COLO829 (cell line): ENCODE results near the gene ZNF362.
"Not testable (repeated sequence)": the region's sequence is repeated elsewhere in the genome, so short reads cannot be mapped to it uniquely, and the experiment has no call there.

Source experiments
- DNase-seq: peaks from one replicate; pipeline ENCODE4 v3.0.0; 2012; ENCODE audit warnings: low spot score

The ZNF362 gene

DNA sequence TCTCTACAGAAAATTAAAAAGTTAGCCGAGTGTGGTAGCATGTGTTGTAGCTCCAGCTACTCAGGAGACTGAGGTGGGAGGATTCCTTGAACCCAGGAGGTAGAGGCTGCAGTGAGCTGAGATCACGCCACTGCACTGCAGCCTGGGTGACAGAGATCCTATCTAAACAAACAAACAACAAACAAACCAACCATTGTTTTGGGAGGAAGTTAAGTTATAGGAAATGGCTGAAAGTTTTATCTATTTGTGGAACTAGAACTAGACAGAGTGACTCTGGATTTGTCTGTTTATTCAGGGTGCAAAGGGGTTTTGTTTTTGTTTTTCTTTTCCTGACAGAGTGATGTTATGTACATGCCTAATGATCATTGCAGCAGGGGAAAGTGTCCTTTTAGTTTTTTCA, 31.0 kb downstream of the ZNF362 start:
- no peak for DNase-seq

DNA sequence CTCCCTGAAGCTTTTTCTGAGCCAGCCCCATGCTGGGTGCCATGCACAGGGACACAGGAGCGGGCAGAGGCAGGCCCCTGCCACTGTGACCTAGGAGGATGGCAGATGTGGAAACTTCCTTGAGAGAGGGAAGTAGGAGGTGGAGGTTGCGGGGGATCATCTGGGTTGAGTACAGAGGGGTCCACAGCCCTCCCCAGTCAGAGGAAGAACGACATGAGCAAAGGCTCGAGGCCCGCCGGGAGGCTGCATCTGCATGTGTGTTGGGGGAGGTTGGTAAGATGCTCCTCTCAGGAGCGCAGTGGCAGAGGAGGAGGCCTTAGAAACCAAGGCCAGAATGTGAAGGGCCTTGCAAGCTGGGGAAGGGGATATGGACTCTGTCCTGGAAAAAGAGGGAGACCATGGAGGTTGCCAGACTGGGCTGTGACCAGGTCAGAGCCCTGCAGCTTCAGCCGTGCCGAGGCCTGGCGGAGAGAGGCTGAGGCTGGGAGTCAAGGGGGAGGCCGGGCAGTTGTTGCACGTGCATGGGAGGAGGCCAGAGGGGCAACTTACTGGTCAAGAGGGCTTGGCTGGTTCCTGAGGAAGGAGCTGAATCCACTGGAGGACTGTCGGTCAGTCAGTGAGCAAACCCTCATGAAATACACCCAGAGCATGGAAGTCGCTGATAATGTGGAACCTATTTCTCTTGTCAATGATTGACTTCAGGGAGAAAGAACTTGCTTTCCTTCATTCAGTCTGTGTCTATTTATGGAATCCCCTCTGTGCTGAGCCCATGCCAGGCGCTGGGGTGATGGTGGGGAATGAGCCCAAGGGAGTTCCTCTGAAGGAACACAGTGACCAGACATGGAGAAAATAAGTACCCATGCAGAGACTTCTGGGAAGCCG, 32.9 kb downstream of the ZNF362 start:
- DNase-seq, result no peak

DNA sequence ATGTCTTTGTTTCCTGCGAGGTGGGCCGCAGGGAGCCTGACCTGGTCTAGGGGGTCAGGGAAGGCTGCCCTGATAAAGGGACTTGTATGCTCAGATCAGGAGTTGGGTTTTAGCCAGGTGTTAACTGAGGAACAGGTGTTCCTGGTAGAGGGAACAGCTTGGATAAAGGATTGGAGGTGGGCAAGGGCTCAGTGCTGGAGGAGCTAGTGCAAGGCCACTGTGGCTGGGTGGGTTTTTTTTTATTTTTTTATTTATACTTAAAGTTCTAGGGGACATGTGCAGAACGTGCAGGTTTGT, 33.5 kb downstream of the ZNF362 start:
- no peak for DNase-seq

DNA sequence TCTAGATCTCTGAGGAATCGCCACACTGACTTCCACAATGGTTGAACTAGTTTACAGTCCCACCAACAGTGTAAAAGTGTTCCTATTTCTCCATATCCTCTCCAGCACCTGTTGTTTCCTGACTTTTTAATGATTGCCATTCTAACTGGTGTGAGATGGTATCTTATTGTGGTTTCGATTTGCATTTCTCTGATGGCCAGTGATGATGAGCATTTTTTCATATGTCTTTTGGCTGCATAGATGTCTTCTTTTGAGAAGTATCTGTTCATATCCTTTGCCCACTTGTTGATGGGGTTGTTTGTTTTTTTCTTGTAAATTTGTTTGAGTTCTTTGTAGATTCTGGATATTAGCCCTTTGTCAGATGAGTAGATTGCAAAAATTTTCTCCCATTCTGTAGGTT, 34.3 kb downstream of the ZNF362 start:
- not testable (repeated sequence) for DNase-seq

DNA sequence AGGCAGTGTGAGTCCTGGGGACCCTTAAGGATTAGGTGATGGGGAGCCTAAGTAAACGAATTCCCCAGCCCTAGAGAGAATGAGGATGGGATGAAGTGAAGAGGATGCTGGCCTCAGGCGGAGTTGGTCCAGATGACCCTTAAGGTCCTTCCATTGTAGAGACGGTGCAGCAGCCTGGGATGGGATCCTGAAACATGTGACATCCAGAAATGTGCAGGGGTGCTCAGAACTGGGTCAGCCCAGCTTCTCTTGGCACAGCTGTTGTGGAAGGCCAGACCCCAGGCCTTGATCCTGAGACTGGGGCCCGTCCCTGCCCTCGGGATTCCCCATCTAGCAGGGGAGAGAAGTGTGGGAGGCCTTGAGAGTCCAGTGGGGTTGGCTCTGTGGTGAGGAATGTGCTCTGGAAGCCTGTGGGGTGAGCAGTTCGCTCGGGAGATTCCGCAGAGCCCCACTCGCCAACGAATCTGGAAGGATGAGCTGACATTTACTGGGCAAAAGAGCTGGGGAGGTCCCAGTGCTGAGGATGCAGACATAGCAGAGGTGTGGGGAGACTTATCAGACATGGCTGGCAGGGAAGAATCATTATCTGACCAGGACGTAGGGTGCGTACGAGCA, 36.5 kb downstream of the ZNF362 start:
- no peak for DNase-seq

DNA sequence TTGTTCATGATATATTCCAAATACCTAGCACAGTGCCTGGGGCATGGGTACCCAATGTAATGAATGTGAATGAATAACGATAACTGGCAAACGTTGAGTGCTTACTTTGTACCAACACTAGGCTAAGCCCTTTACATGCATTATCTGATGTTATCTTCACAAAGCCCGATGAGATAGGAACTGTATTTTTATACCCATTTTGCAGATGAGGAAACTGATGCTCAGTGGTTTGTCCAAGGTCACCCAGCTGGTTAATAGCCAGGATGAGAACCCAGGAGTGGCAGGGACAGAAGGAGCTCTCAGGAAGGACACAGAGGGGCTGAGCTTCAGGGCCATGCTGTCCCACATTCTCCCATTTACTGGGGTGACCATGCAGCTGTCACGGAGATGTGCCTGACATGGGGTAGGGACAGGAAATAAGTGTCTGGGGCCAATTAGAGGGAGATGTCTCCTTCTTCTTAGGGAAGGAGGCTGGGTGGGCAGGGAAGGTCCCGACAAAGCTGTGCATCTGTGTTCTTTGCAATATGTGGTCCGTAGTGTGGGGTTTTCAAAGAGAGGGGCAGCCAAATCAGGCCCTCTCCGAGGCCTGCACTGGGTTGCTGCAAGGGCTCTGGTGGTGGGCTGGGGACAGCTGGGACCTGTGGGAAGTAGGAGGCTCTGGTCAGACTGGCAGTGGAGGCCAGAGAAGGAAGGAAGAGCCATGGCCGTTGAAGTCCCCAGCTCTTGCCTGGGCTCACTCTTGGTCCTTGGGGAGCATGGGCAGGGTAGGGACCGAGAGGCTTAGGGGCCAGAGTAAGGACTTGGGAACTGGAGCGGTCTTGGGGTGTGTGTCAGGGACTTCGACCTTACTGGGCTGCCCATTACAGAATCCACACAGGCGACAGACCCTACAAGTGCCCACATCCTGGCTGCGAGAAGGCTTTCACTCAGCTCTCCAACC, 38.0 kb downstream of the ZNF362 start:
- DNase-seq, result no peak

DNA sequence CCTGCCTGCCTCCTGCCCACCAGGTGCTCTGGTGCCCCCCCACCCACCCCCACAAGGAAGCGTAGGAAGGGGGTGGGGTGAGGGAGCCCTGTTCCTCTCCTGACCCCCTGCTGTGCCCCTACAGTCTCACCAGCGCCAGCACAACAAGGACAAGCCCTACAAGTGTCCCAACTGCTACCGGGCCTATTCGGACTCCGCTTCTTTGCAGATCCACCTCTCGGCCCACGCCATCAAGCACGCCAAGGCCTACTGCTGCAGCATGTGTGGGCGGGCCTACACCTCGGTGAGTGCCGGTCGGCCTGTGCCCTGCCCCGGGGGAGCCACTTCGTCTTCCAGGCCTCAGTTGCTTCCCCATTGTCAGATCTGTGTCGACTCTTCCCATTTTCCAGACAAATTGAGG, 38.7 kb downstream of the ZNF362 start:
- DNase-seq, result no peak

DNA sequence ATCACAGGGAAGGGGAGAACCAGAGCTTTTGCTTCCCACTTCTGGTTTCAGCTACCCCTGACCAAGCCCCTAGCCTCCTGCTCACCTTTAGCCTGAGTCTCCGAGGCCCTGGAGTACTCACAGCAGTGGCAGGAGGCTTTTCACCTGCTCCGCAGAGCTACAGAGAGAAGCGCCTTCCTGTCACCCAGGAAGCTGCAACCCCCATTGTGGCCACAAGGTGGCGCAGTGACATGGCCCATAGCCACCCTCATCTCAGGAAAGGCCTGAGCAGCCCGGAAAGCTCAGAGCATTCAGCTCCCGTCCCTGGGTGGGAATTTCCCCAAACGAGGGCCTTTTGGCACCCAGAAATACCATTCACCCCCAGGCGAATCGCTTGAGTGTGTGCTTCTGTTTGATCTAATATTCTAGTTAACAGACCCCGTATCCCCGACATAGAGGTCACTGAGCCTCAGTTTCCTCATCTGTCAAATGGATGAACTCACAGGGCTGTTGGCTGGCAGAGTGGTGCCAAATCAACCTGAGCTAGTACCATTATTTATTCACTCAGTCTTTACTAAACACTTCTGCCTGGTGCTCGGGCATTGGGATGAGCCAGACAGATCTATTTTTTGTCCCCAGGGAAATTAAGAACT, 39.3 kb downstream of the ZNF362 start:
- peak; percentile 85 for DNase-seq

DNA sequence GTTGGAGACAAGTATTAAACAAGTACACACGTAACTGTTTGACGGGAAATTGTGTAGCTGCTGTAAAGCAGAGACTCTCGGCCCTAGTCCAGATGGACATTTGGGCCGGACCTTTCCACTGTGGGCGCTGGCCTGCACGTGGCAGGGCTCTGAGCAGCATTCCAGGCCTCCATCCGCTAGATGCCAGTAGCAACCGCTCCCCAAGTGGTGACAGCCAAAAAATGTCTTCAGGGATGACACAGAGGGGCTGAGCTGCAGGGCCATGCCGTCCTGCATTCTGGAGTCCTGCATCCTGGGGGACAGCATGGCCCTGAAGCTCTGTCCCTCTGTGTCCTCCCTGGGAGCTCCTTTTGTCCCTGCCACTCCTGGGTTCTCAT, 39.8 kb downstream of the ZNF362 start:
- no peak for DNase-seq

DNA sequence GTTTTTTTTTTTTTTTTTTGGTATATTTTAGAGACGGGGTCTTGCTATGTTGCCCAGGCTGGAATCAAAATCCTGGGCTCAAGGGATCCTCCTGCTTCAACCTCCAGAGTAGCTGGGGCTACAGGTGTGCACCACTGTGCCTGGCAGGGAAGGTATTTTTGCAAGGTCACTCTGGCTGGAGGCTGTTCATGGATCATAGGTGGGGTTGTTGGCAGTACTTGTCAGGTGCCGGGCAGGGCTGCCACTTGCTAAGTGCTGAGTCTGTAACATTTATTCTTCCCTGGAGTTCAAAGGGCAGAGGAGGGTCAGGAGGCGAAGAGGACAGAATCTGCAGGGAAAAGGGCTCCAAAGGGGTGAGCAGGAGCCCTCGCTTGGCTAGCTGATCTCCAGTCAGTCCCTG, 40.5 kb downstream of the ZNF362 start:
- no peak for DNase-seq

DNA sequence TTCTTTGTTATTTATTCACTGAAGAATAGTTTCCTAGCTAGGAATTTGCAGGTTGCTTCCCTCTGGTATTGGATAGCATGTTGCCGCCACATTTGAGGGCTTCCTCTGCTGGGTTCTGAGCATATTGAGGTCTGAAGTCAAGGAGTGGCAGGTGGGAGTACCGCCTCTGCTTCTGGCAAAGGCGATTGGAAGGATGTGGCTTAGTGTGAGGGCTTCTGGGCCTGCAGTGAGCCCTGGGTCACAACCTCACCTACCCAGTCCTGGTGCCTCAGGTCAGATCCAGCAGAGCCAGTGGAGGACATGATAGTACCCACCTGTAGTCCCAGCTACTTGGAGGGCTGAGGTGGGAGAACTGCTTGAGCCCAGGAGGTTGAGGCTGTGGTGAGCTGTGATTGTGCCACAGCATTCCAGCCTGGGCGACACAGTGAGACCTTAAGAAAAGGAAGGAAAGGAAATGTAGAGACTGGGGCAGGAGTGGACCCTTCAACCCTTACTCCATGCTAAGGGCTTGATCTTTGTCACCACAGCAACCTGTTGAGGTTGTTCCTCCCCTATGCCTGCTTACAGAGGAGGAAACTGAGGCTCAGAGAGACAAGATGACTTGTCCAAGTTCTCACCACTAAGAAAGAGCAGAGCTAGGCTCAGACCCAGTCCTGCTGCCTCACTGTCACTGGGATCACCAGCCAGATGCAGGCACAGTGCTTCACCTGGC, 41.8 kb downstream of the ZNF362 start:
- DNase-seq, result no peak

DNA sequence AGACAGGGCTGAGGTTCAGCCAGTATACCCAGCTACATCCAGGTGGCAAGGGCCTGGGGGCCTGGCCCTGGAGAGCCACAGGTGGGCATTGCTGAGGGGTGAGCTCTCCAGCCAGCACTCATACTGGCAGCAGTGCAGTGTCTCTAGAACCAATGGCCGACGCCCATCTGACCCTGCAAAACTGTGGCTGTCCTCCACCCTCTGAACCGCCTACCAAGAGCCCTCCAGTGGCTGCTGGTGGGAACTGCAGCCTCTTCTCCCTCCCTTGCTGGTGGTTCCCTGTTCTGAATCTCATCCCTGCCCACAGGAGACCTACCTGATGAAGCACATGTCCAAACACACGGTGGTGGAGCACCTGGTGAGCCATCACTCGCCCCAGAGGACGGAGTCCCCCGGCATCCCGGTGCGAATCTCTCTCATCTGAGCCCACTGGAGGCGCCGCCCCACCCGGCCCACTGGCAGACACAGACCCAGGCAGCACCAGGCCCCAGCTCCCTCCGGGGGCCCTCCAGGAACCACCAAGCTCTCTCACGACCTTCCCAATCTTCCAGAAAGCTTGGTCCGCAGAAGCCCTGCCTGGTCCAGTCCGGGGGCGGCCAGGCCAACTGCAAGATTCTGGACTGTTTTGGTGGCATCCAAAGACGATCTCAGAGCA, 42.5 kb downstream of the ZNF362 start:
- peak; percentile 43 for DNase-seq

DNA sequence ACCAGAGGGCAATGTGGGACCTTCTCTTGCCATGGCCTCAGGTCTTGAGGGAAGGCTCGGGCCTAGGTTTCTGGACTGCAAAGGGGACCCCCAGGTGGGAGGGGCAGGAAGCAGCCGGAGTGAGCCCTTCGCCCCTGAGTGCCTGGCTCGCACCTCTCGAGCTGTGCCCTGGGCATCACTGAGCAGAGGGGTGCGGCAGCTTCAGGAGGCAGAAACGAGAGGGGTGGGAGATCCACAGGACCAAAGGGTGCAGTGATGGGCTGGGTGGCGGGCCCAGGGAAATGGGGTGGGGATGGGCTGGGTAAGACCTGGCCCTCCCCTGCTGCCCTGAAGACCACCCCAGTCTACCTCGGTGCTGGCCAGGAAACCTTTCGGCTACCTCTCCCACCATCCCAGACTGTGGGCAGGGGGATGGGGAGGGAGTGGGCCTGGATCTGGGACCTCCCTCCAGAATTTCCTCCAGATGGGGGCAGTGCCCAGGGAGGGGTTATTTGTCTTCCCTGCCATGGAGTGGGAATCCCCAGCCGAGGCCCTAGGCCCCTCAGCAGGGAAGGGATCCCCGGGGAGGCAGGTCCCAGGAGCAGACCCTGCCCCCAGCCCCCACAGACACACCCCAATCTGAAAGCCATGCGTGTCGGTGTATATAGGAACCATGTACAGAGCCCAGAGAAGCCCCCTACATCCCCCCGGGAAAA, 43.3 kb downstream of the ZNF362 start:
- DNase-seq, result no peak

DNA sequence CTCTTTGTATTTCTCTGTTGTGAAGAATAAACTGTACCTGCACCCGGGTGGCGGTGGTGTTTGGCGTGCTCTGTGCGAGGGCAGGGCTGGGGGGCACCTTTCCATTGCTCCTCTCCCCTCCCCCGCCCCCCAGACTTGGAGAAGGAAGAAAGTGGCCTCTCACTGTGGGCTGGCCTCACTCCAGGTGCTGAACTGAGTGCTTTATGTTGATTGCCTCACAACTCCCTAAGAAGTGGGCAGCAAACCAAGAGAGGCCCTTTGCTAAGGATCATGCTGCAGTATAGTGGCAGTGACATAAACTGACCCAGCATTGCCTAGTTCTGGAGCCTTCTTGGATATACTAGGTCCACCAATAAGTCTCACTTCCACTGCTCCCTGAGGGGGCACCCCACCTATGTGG, 44.4 kb downstream of the ZNF362 start:
- DNase-seq, result peak; percentile 16

DNA sequence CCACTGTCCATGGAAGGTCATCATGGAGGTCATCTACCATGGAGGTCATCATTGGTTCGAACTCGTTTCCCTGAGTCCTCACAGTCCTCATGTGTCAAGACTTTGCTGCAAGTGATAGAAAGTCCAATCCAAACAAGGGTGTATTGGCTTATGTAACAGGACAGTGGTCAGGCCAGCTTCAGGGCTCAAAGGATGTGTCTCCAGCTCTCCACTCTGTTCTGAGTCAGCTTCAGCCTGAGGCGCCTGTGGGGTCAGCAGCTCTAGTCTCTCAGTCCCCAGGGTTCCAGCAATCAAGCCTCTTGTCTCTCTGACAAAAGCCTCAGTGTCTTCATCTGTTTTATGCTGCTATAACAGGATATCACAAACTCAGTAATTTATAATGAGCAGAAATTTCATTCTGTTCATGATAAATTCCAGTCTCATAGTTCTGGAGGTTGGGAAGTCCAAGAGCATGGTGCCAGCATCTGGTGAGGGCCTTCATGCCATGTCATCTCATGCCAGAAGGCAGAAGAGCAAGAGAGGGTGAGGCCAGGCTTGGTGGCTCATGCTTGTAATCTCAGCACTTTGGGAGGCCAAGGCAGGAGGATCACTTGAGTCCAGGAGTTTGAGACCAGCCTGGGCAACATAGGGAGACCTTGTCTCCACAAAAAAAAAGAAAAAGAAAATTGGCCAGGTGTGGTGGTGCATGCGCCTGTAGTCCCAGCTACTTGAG, 45.1 kb downstream of the ZNF362 start:
- peak; percentile 94 for DNase-seq

DNA sequence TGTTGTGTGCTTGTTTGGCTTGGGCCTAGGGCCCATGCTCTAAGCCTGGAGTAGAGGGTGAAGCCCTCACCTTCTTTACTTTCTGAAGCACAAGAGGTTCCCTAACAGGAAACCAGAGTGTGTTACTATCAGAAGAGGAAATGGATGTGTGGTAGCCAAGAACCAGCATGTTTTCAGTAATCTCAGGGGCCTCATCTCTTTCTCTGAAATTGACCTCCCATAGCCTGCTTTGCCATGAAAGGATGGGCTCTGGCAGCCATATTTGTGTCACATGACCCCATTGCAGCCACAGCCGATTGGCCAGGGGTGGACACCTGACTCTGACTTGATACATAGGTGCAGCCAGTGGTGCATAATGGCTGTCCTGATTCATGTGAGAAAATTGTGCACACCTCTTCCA, 46.0 kb downstream of the ZNF362 start:
- no peak for DNase-seq

DNA sequence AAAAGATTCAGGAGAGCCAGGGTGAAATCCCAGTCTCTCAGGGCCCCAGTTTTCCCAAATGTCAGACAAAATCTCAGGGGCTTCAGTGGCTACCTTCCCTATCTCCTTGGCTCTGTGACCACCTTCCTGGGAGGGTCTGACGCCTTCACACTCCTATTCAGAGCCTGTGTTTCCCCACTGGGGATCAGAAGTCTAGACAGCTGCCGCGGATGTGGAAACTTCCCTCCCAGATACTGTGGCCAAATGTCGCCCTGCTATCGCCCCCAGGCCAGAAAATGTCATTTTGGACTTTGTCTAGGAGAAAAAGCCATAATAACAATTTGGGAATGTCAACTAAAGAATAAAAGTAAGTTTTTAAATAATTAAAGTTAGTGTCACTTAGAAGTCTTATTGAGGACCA, 48.7 kb downstream of the ZNF362 start:
- DNase-seq, result no peak

DNA sequence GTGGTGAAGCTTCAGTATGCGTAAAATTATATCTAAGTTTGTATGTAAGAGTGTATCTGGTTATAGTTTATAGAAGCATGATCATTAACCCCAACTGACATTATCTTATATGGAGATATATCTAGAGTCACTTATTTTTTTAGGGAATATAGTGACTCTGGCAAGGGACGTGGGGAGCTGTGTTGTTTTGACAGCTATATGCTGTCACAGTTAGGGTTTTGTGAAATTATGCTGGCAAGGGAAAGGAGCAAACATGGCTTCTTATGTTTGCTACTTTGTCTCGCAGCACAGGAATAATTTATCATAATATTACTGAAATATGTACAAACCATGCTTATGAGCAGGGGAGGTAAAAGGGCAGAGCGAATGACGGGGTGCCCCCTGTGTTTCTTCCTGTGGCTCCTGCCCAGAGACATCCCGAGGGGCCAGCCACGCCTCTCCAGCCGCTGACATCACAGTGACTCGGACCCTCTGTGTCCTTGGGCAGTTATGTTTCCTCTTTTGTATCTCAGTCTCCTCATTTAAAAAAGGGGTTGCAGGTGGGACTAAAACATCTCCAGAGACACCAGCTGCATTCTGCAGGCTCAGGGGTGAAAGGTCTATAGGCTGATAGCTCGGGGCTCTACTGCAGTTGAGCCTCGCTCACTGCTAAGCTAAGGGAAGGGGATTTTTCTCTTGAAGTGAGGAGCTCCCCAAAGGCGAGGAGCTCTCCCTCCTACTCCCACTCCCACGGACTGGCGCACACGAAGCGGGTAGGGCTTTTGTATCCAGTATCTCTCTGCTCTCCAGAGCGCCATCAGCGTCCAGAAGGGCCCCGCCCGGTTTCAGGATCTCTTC, 49.7 kb downstream of the ZNF362 start:
- DNase-seq, result no peak
